Activated CD4-positive, alpha-beta memory T cell treated with anti-CD3 and anti-CD28 coated beads for 36 hours (primary cell): ENCODE results near the gene VIPR2. TPM values are rescaled to one million over a fixed set of nuclear protein-coding genes. Genes with fewer than 3 reads are reported as not detected.
"Not testable (repeated sequence)": the region's sequence is repeated elsewhere in the genome, so short reads cannot be mapped to it uniquely, and the experiment has no call there.

Experiments used
- CTCF ChIA-PET: fragments of 350-600 bp; sonication (Branson Sonifier 250); formaldehyde crosslinking; loops from one replicate; lab custom pipeline; 2021; ENCODE audit warnings: antibody characterized with exemption, inconsistent platforms; lab: Charles Lee
- POLR2A ChIA-PET: fragments of 350-600 bp; sonication (Branson Sonifier 250); formaldehyde crosslinking; loops from one replicate; lab custom pipeline; 2021; ENCODE audit warnings: antibody characterized with exemption; lab: Charles Lee
- DNase-seq: peaks from one replicate; pipeline ENCODE4 v3.0.0-alpha.2; 2020
- H3K27ac Mint-ChIP-seq: one replicate; pipeline ENCODE4 v1.8.0; 2021; ENCODE audit warnings: mixed read lengths
- H3K27me3 Mint-ChIP-seq: one replicate; pipeline ENCODE4 v1.8.0; 2021; ENCODE audit warnings: mixed read lengths
- H3K36me3 Mint-ChIP-seq: one replicate; pipeline ENCODE4 v1.8.0; 2021; ENCODE audit warnings: mixed read lengths
- H3K4me1 Mint-ChIP-seq: one replicate; pipeline ENCODE4 v1.8.0; 2021; ENCODE audit warnings: low read depth, mixed read lengths
- H3K4me3 Mint-ChIP-seq: one replicate; pipeline ENCODE4 v1.8.0; 2021; ENCODE audit warnings: mild to moderate bottlenecking, mixed read lengths
- H3K9me3 Mint-ChIP-seq: one replicate; pipeline ENCODE4 v1.8.0; 2021; ENCODE audit warnings: mixed read lengths
- intact Hi-C: fragments of 100-400 bp; cut with micrococcal nuclease; formaldehyde crosslinking; loops from one replicate; pipeline ENCODE4 v1.15.1; 2023
- total RNA-seq, 2 experiments: library from RNA; stranded (reverse); gene quantifications; one replicate each; pipeline ENCODE4 v1.2.3, GENCODE V29; 2021

The VIPR2 gene
- total RNA-seq, 2 experiments from 2014 or later, result 0.55 to 0.56 TPM

DNA sequence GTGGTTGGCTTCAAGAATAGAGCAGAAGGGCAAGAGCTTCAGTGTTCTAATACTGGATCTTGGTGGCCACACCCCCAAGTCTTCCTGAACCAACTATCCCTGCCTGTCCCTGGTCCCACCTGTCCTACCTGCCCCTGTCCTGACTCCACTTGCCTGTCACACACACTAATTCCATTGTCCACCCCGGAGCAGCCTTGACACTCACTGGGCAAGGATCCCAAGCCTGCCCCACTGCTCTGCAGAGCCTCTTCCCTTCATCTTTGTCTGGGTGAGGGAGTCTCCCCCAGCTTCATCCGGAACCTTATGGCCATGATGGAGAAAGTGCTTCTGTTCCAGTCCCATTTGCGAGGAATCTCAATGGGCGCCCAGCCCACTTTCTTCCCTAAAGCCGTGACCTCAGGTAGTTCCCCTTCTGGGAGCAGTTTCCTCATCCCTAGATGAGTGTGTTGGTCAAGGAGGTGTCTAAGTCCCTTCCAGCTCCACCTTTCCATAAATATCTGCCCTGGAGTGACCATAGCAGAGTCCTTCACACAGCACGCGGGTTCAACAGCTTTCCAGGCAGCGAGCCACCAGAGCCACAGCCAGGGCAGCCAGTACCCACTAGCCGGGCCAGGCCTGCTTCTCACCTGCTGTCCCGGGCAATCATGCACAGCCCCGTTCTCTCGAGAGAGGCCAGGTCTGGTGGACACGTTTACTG, 61.5 kb downstream of the VIPR2 start:
- H3K4me1 Mint-ChIP-seq, result no peaks in the 10 kb centered on the region

DNA sequence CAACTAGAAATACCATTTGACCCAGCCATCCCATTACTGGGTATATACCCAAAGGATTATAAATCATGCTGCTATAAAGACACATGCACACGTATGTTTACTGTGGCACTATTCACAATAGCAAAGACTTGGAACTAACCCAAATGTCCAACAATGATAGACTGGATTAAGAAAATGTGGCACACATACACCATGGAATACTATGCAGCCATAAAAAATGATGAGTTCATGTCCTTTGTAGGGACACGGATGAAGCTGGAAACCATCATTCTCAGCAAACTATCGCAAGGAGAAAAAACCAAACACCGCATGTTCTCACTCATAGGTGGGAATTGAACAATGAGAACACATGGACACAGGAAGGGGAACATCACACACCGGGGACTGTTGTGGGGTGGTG, 62.6 kb downstream of the VIPR2 start:
- intact Hi-C loops, DNase-seq, H3K9me3 Mint-ChIP-seq, POLR2A ChIA-PET, H3K27ac Mint-ChIP-seq, CTCF ChIA-PET, H3K4me3 Mint-ChIP-seq, H3K36me3 Mint-ChIP-seq, H3K4me1 Mint-ChIP-seq: not testable (repeated sequence)
- peaks cover 13% of the 10 kb centered on the region for H3K27me3 Mint-ChIP-seq

More for the DNA sequence above, 61.5 kb downstream of the VIPR2 start:
- H3K4me3 Mint-ChIP-seq, result no peak overlapping the region
- CTCF ChIA-PET, result no interaction called here
- no peak overlapping the region for H3K27ac Mint-ChIP-seq
- peaks cover 9% of the 10 kb centered on the region for H3K27me3 Mint-ChIP-seq
- H3K36me3 Mint-ChIP-seq, result no peaks in the 10 kb centered on the region
- intact Hi-C loops, result no loop called here
- POLR2A ChIA-PET, result no interaction called here
- H3K9me3 Mint-ChIP-seq, result peaks cover 2% of the 10 kb centered on the region
- DNase-seq, result no peak

DNA sequence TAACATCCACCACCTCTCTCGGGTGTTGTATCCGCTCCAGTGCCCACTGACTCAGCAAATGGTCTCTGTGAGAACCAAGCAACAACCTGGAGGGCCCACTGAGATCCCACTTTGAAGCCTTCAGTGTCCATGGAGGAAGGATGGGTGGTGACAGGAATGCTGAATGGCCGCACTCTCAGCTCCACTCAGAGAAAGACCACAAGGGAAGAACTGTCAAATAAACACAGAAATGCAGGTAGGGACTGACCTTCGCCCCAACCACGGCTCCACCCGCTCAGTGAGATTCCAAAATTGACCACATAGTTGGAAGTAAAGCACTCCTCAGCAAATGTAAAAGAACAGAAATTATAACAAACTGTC, 65.8 kb downstream of the VIPR2 start:
- Mint-ChIP-seq H3K36me3 (no peaks in the 10 kb centered on the region), H3K27me3 (peaks cover 13% of the 10 kb centered on the region), H3K4me1 (peaks cover 5% of the 10 kb centered on the region), H3K9me3 (peaks cover 2% of the 10 kb centered on the region), H3K27ac (no peak overlapping the region), H3K4me3 (no peak overlapping the region)
- POLR2A ChIA-PET, result no interaction called here
- intact Hi-C loops, result no loop called here
- DNase-seq, result no peak
- CTCF ChIA-PET, result no interaction called here

DNA sequence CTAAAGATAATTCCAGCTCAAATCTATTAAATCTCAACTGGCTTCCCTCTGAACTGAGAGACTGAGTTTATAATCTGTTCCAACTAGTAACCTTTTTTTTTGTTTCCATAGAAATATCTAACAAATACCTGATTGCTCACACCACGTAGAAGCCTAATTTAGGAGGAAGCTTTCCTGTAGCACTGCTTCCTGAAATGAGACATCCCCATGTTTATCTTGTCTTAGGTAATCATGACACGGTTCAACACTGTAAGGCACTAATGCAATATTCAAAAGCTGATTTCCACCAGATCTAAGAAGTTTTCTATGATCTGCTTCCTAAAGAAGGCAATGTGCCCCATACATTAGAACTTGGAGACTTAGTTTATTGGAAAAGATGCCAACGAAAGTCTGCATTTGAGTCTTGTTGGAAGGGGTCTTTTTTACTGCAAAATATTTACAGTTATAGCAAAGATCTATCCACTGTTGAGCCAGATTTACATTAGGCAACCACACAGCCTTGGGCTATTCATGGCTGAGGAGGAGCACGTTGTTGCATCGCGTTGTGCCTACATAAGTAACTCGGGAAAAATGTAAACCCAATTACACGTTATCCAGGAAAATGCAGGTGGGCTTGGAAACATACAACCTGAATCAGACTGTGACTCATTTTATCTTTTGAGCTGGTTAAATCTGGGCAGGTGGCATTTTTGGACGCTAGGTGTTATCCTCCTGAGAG, 66.3 kb downstream of the VIPR2 start:
- H3K27ac Mint-ChIP-seq, result no peak overlapping the region

DNA sequence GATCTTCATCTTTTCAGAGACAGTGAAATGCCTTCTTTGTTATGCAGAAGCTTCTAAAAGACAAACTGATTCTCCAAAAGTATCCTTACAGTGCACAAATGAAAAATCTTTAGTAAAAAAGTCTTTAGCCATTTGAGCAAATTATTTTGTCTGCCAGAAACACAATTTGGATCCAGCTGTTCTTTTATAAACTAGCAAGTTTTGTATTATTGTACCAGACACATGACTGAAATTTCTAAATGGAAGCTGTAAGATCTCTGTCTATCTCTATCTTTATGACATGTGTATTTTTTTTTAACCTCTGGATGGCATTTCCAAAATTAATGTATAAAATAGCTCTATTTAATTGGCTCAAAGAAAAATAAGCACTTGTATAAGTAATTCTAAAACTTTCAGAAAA, 68.3 kb downstream of the VIPR2 start:
- intact Hi-C loops, result no loop called here
- Mint-ChIP-seq H3K36me3 (no peaks in the 10 kb centered on the region), H3K9me3 (no peaks in the 10 kb centered on the region), H3K4me3 (no peak overlapping the region), H3K27ac (no peak overlapping the region), H3K27me3 (peaks cover 13% of the 10 kb centered on the region), H3K4me1 (peaks cover 6% of the 10 kb centered on the region)
- no peak for DNase-seq
- ChIA-PET CTCF (no interaction called here), POLR2A (no interaction called here)

More for the DNA sequence above, 66.3 kb downstream of the VIPR2 start:
- no peaks in the 10 kb centered on the region for H3K36me3 Mint-ChIP-seq
- CTCF ChIA-PET, result no interaction called here
- no peak for DNase-seq
- H3K4me3 Mint-ChIP-seq, result no peak overlapping the region
- peaks cover 5% of the 10 kb centered on the region for H3K4me1 Mint-ChIP-seq
- intact Hi-C loops, result no loop called here
- H3K9me3 Mint-ChIP-seq, result peaks cover 2% of the 10 kb centered on the region
- POLR2A ChIA-PET, result no interaction called here
- peaks cover 13% of the 10 kb centered on the region for H3K27me3 Mint-ChIP-seq

DNA sequence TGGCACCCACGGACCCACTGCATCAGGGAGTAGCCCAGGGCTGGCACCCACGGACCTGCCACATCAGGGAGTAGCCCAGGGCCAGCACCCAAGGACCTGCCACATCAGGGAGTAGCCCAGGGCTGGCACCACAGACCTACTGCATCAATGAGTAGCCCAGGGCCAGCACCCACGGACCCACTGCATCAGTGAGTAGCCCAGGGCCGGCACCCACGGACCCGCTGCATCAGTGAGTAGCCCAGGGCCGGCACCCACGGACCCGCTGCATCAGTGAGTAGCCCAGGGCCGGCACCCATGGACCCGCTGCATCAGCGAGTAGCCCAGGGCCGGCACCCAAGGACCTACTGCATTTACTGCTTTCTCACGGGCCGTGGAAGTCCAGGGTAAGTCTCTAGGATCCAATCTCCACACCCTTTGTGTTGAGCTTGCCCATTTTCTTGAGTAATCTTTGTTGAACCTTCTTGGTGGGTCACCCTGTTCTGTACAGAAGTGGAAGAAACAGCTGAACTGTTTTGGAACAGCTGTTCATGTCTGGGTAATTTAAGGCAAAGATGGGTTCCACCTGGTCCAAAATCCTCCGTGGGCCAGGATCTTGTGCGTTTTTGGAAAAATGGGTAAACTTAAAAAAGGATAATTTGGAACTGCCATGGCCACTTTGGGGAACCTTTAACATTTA, 69.0 kb downstream of the VIPR2 start:
- POLR2A ChIA-PET, result no interaction called here
- DNase-seq, result no peak
- intact Hi-C loops, result no loop called here
- Mint-ChIP-seq H3K9me3 (no peaks in the 10 kb centered on the region), H3K27ac (no peak overlapping the region), H3K4me1 (peaks cover 11% of the 10 kb centered on the region), H3K36me3 (no peaks in the 10 kb centered on the region), H3K27me3 (peaks cover 13% of the 10 kb centered on the region), H3K4me3 (no peak overlapping the region)
- CTCF ChIA-PET, result no interaction called here

DNA sequence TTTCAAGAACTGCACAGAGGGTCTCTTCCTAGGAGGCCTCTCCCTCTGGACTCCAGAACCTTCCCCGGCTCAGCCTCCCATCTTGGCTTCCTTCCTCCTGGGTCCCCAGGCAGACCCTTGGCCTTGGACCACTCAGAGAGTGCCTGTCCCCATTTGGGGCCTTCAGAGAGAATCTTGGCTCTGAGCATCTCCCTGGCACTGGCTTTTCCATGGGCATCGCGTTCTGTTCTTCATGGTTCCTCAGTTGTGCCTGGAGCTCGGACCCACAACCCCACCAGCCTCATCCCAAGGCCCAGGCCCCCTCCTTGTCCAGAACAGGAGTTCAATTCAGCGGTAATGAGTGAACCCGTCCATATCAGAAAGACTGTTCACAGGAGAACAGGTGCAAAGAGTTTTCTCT, 73.4 kb downstream of the VIPR2 start:
- intact Hi-C loops, result no loop called here
- DNase-seq, result no peak
- no peaks in the 10 kb centered on the region for H3K36me3 Mint-ChIP-seq
- POLR2A ChIA-PET, result no interaction called here
- H3K4me3 Mint-ChIP-seq, result no peak overlapping the region
- CTCF ChIA-PET, result no interaction called here
- peaks cover 10% of the 10 kb centered on the region for H3K4me1 Mint-ChIP-seq
- no peaks in the 10 kb centered on the region for H3K9me3 Mint-ChIP-seq
- no peak overlapping the region for H3K27ac Mint-ChIP-seq
- peaks cover 3% of the 10 kb centered on the region for H3K27me3 Mint-ChIP-seq

DNA sequence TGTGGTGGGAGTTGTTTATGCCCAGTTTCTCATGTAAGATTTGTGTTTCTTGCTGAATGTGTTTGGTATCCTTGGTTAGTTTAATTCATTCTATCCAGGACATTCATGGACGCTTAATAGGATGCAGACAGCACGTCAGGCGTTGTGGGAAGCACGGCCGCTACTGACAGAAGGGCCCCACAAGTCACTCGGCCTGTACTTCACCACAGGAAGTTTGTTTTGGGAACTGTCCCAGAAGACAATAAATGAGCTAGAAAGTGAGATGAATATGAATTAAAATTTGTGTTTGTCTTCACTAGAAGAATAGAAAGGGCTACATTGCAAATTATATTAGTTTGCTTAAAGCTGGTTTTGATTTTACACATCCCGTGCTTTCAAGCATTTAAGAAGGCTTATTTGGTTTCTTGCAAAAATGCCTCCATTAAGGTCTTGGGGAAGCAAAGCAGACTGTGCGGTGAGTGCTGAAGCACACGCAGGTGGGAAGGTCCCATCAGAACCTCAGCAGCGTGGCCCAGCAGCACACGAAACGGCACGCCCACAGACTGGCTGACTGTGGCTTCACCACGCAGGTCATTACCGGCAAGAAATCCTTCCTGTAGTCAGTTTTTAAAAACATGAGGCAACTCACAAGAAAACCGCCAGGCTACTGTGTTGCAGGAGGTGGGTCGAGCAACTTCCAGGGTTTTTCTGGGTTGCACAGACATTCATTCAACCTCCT, 74.1 kb downstream of the VIPR2 start:
- H3K27ac Mint-ChIP-seq, result no peak overlapping the region
- H3K4me3 Mint-ChIP-seq, result no peak overlapping the region

DNA sequence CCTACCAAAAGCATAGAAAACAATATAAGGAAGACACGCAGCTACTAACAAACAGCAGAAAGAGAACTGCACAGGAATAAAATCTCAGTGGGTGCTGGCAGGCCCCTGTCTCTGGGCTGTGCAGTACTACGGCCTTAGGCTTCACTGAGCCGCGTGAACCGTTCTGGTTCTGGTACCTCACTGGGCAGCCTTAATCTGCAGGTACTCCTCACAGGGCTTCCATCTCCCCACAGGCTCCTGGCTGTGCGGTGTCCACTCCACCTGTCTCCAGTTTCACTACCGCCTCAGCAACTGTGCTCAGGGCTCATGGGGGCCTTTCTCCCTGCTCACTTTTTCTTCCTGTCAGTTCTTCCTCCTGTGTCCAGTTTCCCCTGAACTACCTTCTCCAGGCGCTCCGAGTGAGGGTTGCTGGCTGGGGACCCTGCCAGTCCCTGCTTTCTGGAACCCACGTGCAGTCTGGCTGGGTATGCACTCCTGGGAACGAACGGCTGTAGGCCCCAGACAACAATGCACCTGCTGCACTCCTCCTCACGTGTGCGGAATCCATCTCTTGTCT, 75.7 kb downstream of the VIPR2 start:
- H3K27me3 Mint-ChIP-seq, result peaks cover 3% of the 10 kb centered on the region
- intact Hi-C loops, result no loop called here
- no peak overlapping the region for H3K4me3 Mint-ChIP-seq
- ChIA-PET CTCF (no interaction called here), POLR2A (no interaction called here)
- no peaks in the 10 kb centered on the region for H3K9me3 Mint-ChIP-seq
- H3K4me1 Mint-ChIP-seq, result peaks cover 10% of the 10 kb centered on the region
- H3K36me3 Mint-ChIP-seq, result no peaks in the 10 kb centered on the region
- H3K27ac Mint-ChIP-seq, result no peak overlapping the region
- DNase-seq, result no peak

More for the DNA sequence above, 74.1 kb downstream of the VIPR2 start:
- H3K36me3 Mint-ChIP-seq, result no peaks in the 10 kb centered on the region
- H3K4me1 Mint-ChIP-seq, result peaks cover 10% of the 10 kb centered on the region
- DNase-seq, result peak; percentile 37
- no peaks in the 10 kb centered on the region for H3K9me3 Mint-ChIP-seq
- H3K27me3 Mint-ChIP-seq, result peaks cover 3% of the 10 kb centered on the region
- CTCF ChIA-PET, result no interaction called here
- intact Hi-C loops, result no loop called here
- POLR2A ChIA-PET, result no interaction called here

DNA sequence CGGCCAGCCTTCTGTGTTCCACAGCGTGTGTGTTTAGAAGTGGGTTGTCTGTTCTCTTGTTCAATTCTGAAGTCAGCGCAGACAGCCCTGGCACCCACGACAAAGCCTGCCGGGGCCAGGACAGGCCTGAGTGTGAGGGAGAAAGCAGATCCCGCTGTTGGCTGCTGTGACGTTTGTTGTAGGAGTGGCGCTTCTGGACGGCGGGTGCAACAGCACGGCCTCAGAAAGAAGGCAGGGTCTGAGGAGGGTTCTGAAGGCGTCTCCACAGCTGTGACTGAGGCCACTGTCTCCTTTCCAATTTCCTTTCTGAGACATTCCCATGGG, 76.2 kb downstream of the VIPR2 start:
- Mint-ChIP-seq H3K9me3 (no peaks in the 10 kb centered on the region), H3K4me3 (no peak overlapping the region), H3K4me1 (peaks cover 10% of the 10 kb centered on the region), H3K27me3 (peaks cover 3% of the 10 kb centered on the region), H3K36me3 (no peaks in the 10 kb centered on the region), H3K27ac (no peak overlapping the region)
- ChIA-PET CTCF (no interaction called here), POLR2A (no interaction called here)
- intact Hi-C loops, result no loop called here
- DNase-seq, result no peak

DNA sequence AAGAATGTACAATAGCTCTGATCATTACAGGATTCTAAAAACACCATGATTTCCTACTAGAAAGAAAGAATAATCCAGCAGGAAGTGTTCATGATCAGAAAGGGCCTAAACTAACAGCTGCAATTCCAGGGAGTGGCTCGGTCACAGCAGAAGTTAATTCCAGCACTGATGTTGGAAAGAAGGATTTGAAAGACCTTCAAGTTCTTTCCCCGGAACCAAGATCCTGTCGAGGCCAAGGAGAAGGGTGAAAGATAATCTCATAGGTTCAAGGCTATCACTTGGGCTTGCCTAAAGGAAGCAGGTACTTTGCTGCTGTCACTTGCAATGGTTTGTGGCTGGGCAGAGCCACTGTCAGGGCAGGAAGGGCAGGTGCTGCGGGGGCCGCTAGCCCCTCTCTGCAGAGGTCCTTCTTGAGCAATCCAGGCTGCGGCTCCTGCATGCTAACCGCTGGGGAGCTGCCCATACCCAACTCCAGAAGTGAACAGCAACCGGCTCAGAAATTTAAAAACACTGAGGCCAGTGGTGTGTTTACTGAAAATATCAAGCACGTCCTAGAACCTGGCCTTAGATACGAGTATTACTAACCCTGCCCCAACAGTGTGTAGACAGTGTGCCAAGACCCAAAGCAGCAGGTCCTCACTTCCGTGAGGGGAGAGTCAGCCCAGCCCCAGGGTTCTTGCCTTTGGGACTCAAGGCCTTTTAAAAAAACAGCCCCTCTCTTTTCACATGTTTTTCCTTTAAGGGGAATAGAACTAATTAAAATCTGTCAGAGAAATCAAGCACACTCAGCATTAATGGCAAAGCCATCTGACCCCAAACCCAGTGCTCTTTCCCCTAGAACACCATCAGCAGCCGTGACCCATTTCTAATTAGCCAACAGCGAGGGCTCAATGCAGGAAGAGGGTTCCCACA, 76.8 kb downstream of the VIPR2 start:
- H3K27me3 Mint-ChIP-seq, result peaks cover 3% of the 10 kb centered on the region
- CTCF ChIA-PET, result no interaction called here
- intact Hi-C loops, result no loop called here
- no peak for DNase-seq
- no peaks in the 10 kb centered on the region for H3K9me3 Mint-ChIP-seq
- POLR2A ChIA-PET, result no interaction called here
- no peaks in the 10 kb centered on the region for H3K36me3 Mint-ChIP-seq
- H3K27ac Mint-ChIP-seq, result no peak overlapping the region
- peaks cover 10% of the 10 kb centered on the region for H3K4me1 Mint-ChIP-seq
- H3K4me3 Mint-ChIP-seq, result no peak overlapping the region
